H1 (cell line): ENCODE data around the gene ONECUT3. TPM values are rescaled to one million over a fixed set of nuclear protein-coding genes. Genes with fewer than 3 reads are reported as not detected.

Source experiments
- CTCF ChIA-PET: fragments of 300-600 bp; sonication (Branson Sonifier 250); formaldehyde crosslinking; loops from one replicate; lab custom pipeline; 2021; ENCODE audit not compliant: partially characterized antibody; lab: Charles Lee
- POLR2A ChIA-PET: fragments of 300-600 bp; sonication (Branson Sonifier 250); formaldehyde crosslinking; loops from one replicate; lab custom pipeline; 2021; ENCODE audit warnings: inconsistent platforms; ENCODE audit not compliant: partially characterized antibody; lab: Charles Lee
- DNase-seq, 2 experiments: peaks; one replicate each; pipeline versions ENCODE4 v3.0.0 to v3.0.0-alpha.2; 2010 to 2022; ENCODE audit warnings: low spot score in 2 of 2, low read depth in 1 of 2, mixed read lengths in 1 of 2
- FAIRE-seq: peaks from 2 replicates; lab custom pipeline; 2011; peaks lifted over from hg19 to GRCh38; lab: Jason Lieb, UNC
- H2AFZ ChIP-seq: 2 replicates; pipeline ENCODE4 v1.8.1; 2012; ENCODE audit warnings: low read length, inconsistent platforms
- H2AK5ac ChIP-seq: 2 replicates; pipeline ENCODE4 v1.6.1; 2013; ENCODE audit warnings: low read depth, low read length
- H2BK120ac ChIP-seq: replicated peaks from 2 replicates; pipeline ENCODE3; 2013; ENCODE audit warnings: low read depth, low read length, inconsistent platforms
- H2BK12ac ChIP-seq: 2 replicates; pipeline ENCODE4 v1.6.1; 2013; ENCODE audit warnings: low read depth, low read length
- H2BK15ac ChIP-seq: 2 replicates; pipeline ENCODE4 v1.6.1; 2013; ENCODE audit warnings: low read length
- H2BK20ac ChIP-seq: 2 replicates; pipeline ENCODE4 v1.6.1; 2013; ENCODE audit warnings: low read length
- H2BK5ac ChIP-seq: 2 replicates; pipeline ENCODE4 v1.6.1; 2013; ENCODE audit warnings: low read depth, low read length
- H3K14ac ChIP-seq: 2 replicates; pipeline ENCODE4 v1.6.1; 2013; ENCODE audit warnings: inconsistent platforms; ENCODE audit not compliant: insufficient read length
- H3K18ac ChIP-seq: 2 replicates; pipeline ENCODE4 v1.6.1; 2013; ENCODE audit warnings: low read length; ENCODE audit errors: extremely low read depth
- H3K23ac ChIP-seq: 2 replicates; pipeline ENCODE4 v1.6.1; 2013; ENCODE audit warnings: inconsistent platforms; ENCODE audit not compliant: insufficient read length
- H3K23me2 ChIP-seq: 2 replicates; pipeline ENCODE4 v1.6.1; 2013; ENCODE audit warnings: low read depth, low read length
- H3K27ac ChIP-seq: 2 replicates; pipeline ENCODE4 v1.6.1; 2011; ENCODE audit warnings: low read depth, low read length, inconsistent platforms
- H3K27me3 ChIP-seq, 4 experiments: replicated peaks in 1 of 4; 1 replicate in 1 of 4; 2 replicates in 3 of 4; pipeline versions ENCODE4 v1.6.1 to v1.8.1; 2011 to 2013; ENCODE audit warnings: low read length in 3 of 4, mild to moderate bottlenecking in 3 of 4, inconsistent platforms in 2 of 4, mixed read lengths in 2 of 4, moderate library complexity in 1 of 4; ENCODE audit not compliant: control insufficient read depth in 3 of 4, insufficient read depth in 3 of 4; ENCODE audit errors: extremely low read depth in 1 of 4
- H3K36me3 ChIP-seq, 4 experiments: 2 replicates each; pipeline versions ENCODE4 v1.6.1 to v1.8.1; 2011 to 2013; ENCODE audit warnings: mild to moderate bottlenecking in 4 of 4, low read length in 3 of 4, moderate library complexity in 2 of 4, control low read depth in 1 of 4, inconsistent platforms in 1 of 4; ENCODE audit not compliant: insufficient read depth in 4 of 4, control insufficient read depth in 2 of 4
- H3K4ac ChIP-seq: replicated peaks from 2 replicates; pipeline ENCODE3; 2013; ENCODE audit warnings: low read length, low read depth, mixed read lengths, inconsistent platforms; ENCODE audit not compliant: insufficient read length
- H3K4me1 ChIP-seq, 4 experiments: replicated peaks in 1 of 4; 1 replicate in 1 of 4; 2 replicates in 3 of 4; pipeline versions ENCODE4 v1.6.1 to v1.8.1; 2011 to 2013; ENCODE audit warnings: low read length in 3 of 4, inconsistent platforms in 2 of 4, mixed read lengths in 1 of 4; ENCODE audit not compliant: insufficient read depth in 4 of 4, control insufficient read depth in 3 of 4
- H3K4me2 ChIP-seq, 2 experiments: 2 replicates each; pipeline versions ENCODE4 v1.6.1 to v1.8.1; 2011 to 2013; ENCODE audit warnings: low read depth in 2 of 2, low read length in 2 of 2, control low read depth in 1 of 2, inconsistent platforms in 1 of 2, mild to moderate bottlenecking in 1 of 2; ENCODE audit not compliant: insufficient read depth in 1 of 2
- H3K4me3 ChIP-seq, 4 experiments: fragments of 200-600, 300-600 bp in 1 of 4; sonication (generic), shearing (Covaris generic), sonication (Bioruptor Twin) in 1 of 4; 2 replicates each; pipeline versions ENCODE4 v1.5.1 to v1.8.1; 2011 to 2016; ENCODE audit warnings: low read length in 4 of 4, low read depth in 3 of 4, control low read depth in 2 of 4, inconsistent platforms in 2 of 4, mild to moderate bottlenecking in 2 of 4, mixed read lengths in 1 of 4, moderate library complexity in 1 of 4; ENCODE audit not compliant: insufficient read depth in 2 of 4; ENCODE audit errors: extremely low read depth in 1 of 4
- H3K56ac ChIP-seq: replicated peaks from 2 replicates; pipeline ENCODE3; 2013; ENCODE audit warnings: low read depth, mild to moderate bottlenecking, mixed read lengths, low read length, inconsistent platforms; ENCODE audit not compliant: insufficient read length
- H3K79me1 ChIP-seq: 2 replicates; pipeline ENCODE4 v1.6.1; 2013; ENCODE audit warnings: low read depth, low read length, control low read depth
- H3K79me2 ChIP-seq, 2 experiments: 2 replicates each; pipeline versions ENCODE4 v1.6.1 to v1.8.1; 2012 to 2013; ENCODE audit warnings: low read length in 2 of 2, mild to moderate bottlenecking in 2 of 2, inconsistent platforms in 1 of 2; ENCODE audit not compliant: insufficient read depth in 2 of 2, control insufficient read depth in 1 of 2
- H3K9ac ChIP-seq, 4 experiments: replicated peaks in 1 of 4; 1 replicate in 1 of 4; 2 replicates in 3 of 4; pipeline versions ENCODE4 v1.6.1 to v1.8.1; 2011 to 2013; ENCODE audit warnings: low read depth in 3 of 4, low read length in 3 of 4, control low read depth in 2 of 4, mild to moderate bottlenecking in 2 of 4, moderate library complexity in 2 of 4, inconsistent platforms in 1 of 4; ENCODE audit errors: extremely low read depth in 1 of 4
- H3K9me3 ChIP-seq, 2 experiments: 2 replicates each; pipeline versions ENCODE4 v1.6.1 to v1.8.1; 2012 to 2013; ENCODE audit warnings: mild to moderate bottlenecking in 2 of 2, moderate library complexity in 2 of 2, control low read depth in 1 of 2, inconsistent platforms in 1 of 2, low read depth in 1 of 2, low read length in 1 of 2, mixed read lengths in 1 of 2; ENCODE audit not compliant: insufficient read depth in 2 of 2
- H4K20me1 ChIP-seq, 2 experiments: replicated peaks in 1 of 2; 2 replicates each; pipeline versions ENCODE3 to v1.8.1; 2011 to 2013; ENCODE audit warnings: inconsistent platforms in 2 of 2, low read length in 2 of 2, mild to moderate bottlenecking in 1 of 2; ENCODE audit not compliant: insufficient read depth in 2 of 2, control insufficient read depth in 1 of 2
- H4K5ac ChIP-seq: 2 replicates; pipeline ENCODE4 v1.6.1; 2013; ENCODE audit warnings: low read length, low read depth, mixed read lengths, inconsistent platforms; ENCODE audit not compliant: insufficient read length
- H4K8ac ChIP-seq: 2 replicates; pipeline ENCODE4 v1.8.0; 2013; ENCODE audit warnings: mild to moderate bottlenecking, moderate library complexity, low read length, inconsistent platforms; ENCODE audit not compliant: insufficient read depth; ENCODE audit errors: extremely low read depth
- H4K91ac ChIP-seq: replicated peaks from 2 replicates; pipeline ENCODE3; 2013; ENCODE audit warnings: low read length, mixed read lengths, inconsistent platforms; ENCODE audit not compliant: insufficient read length
- BCL11A ChIP-seq, 2 experiments: IDR thresholded peaks; one replicate each; pipeline ENCODE4 v1.6.1; 2011; ENCODE audit warnings: low read depth in 2 of 2, low read length in 2 of 2, mild to moderate bottlenecking in 2 of 2
- CEBPB ChIP-seq: IDR thresholded peaks from 2 replicates; pipeline ENCODE4 v1.6.1; 2012; ENCODE audit warnings: low read depth, low read length
- KDM1A ChIP-seq: fragments of 200-600, 300-600 bp; sonication (generic); IDR thresholded peaks from 2 replicates; pipeline ENCODE4 v1.7.1; 2016; ENCODE audit warnings: mild to moderate bottlenecking, low read length, borderline replicate concordance
- RAD21 ChIP-seq, 2 experiments: IDR thresholded peaks in 1 of 2; conservative IDR thresholded peaks in 1 of 2; 2 replicates each; pipeline ENCODE4 v1.6.1; 2011; ENCODE audit warnings: low read depth in 2 of 2, low read length in 2 of 2, improper control_type of control experiment in 1 of 2, inconsistent platforms in 1 of 2, mild to moderate bottlenecking in 1 of 2, moderate library complexity in 1 of 2
- TCF12 ChIP-seq: IDR thresholded peaks from 2 replicates; pipeline ENCODE4 v1.6.1; 2011; ENCODE audit warnings: low read depth, mild to moderate bottlenecking, low read length
- YY1 ChIP-seq: IDR thresholded peaks from 2 replicates; pipeline ENCODE4 v1.6.1; 2011; ENCODE audit warnings: low read depth, mild to moderate bottlenecking, low read length
- WGBS, 2 experiments: shearing (Covaris generic) in 1 of 2; methylation state at CpG; one replicate each; pipeline versions ENCODE4 v1.1.6 to v1.1.7; 2013 to 2015; ENCODE audit warnings: low lambda C conversion rate in 2 of 2, mixed read lengths in 2 of 2, inconsistent platforms in 1 of 2, low coverage in 1 of 2, missing lambda C conversion rate in 1 of 2; ENCODE audit not compliant: insufficient replicate concordance in 2 of 2, insufficient coverage in 1 of 2, insufficient read length in 1 of 2; ENCODE audit errors: extremely low coverage in 1 of 2, missing lambda C conversion rate in 1 of 2; 5-methylcytosine and 5-hydroxymethylcytosine counted together
- polyA plus RNA-seq, 7 experiments: library from polyadenylated mRNA; depleted of rRNA in 3 of 7; stranded (reverse) in 5 of 7; unstranded in 2 of 7; fragments of >200 nt in 5 of 7; fragments of 200-250 nt in 2 of 7; gene quantifications; 1 replicate in 5 of 7; 2 replicates in 1 of 7; 4 replicates in 1 of 7; pipeline versions ENCODE4 v1.2.1 to v1.2.3, GENCODE V29; 2011 to 2013; ENCODE audit warnings: missing spikeins in 2 of 7, mixed read lengths in 2 of 7
- total RNA-seq: library from RNA; stranded (reverse); fragmentation: NEBNext Ultra II Directional; extraction: Animal tissue kit (Norgen Biotek cat#: 25700); gene quantifications from 2 replicates; pipeline ENCODE4 v1.2.1, GENCODE V29; 2021

ONECUT3 gene
- total and polyA plus RNA-seq, 2 of the 8 experiments (the other 6 are each of a cell fraction or from before 2014, with no cell fraction given) = not detected

DNA sequence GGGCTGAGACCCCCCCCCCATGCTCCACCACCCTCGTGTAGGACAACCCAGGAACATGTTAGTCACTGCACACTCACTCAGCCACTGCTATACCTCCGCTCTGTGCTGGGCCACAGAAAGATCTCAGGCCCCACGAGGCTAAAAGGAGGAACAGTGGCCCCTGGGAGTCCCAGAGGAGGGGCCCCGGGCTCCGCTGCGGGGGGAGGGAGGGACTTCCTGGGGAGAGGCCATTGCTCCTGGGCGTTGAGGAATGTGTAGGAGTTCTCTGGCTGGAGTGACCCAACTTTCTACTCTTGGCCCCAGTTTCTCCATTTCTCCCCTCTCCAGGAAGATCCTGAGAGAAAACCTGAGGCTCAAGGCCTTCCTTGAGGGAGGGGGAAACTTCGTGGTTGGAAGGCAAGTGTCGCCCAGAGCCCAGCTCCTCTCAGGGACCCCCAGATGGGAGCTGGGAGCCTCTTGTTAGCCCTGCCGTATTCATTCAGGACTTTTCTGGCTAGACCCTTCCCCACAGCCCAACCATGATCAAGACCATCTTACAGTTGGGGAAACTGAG lies 13.6 kb downstream of the ONECUT3 start:
- peak overlapping the region; percentile 87; the same call in 1 of the 2 replicates for H2BK12ac ChIP-seq
- H4K20me1 ChIP-seq = peaks cover 3 to 21% of the 10 kb centered on the region in 2 experiments

More for the DNA sequence above, 13.6 kb downstream of the ONECUT3 start:
- Histone ChIP-seq H3K79me1 (no peaks in the 10 kb centered on the region), H3K4me3 (no peak overlapping the region), H3K27ac (no peak overlapping the region), H2BK5ac (no peak overlapping the region), H3K23me2 (peaks cover 9% of the 10 kb centered on the region; the same call in 1 of the 2 replicates), H3K27me3 (peaks cover 63 to 81% (median 75%) of the 10 kb centered on the region in 4 experiments), H2BK120ac (no peak overlapping the region), H3K36me3 (peaks cover 0 to 6% (median 0%) of the 10 kb centered on the region in 4 experiments; a peak in 1 of 8 replicates), H3K18ac (no peak overlapping the region; the same call in 1 of the 2 replicates), H2AFZ (no peak overlapping the region)
- CTCF ChIA-PET = interaction anchor here (0.7 to 4.9 kb wide), 20 partner anchors 10 to 135 kb away, joined by 3 to 97 read pairs (median 5); no protein-coding TSS in a partner anchor
- WGBS, 2 experiments = 26% methylated on average over 9 of the region's 10 CpGs; no CpG with 5 or more reads in 1 of the 2 experiments
- no peak for TF ChIP-seq YY1
- TF ChIP-seq CEBPB = no peak
- TF ChIP-seq RAD21 (IDR thresholded peaks at IDR 0.05 in 1 of 2, conservative IDR thresholded peaks at IDR 0.05 in 1 of 2; ENCODE audit: low read depth in 2 of 2, low read length in 2 of 2) = no peak
- TF ChIP-seq BCL11A (IDR thresholded peaks at IDR 0.05; ENCODE audit: low read depth in 2 of 2, low read length in 2 of 2) = no peak
- TF ChIP-seq KDM1A = no peak
- no peak for TF ChIP-seq TCF12
- TF ChIP-seq, all 59 proteins: peak for 0
- H4K5ac ChIP-seq = no peak overlapping the region
- peak in 1 of 2 experiments; percentile 50 for DNase-seq
- H3K4ac ChIP-seq = no peak overlapping the region
- H3K56ac ChIP-seq = no peak overlapping the region
- FAIRE-seq = no peak
- H2BK15ac ChIP-seq = peak overlapping the region; percentile 55; the same call in 1 of the 2 replicates
- H4K91ac ChIP-seq = no peak overlapping the region
- H3K4me1 ChIP-seq = peaks cover 0 to 20% (median 8%) of the 10 kb centered on the region in 4 experiments; a peak in 6 of 7 replicates
- POLR2A ChIA-PET = interaction anchor here (0.7 to 4.4 kb wide), 2 partner anchors 19 to 52 kb away, joined by 3 to 14 read pairs; no protein-coding TSS in a partner anchor
- H2AK5ac ChIP-seq = peak overlapping the region; percentile 20; the same call in 1 of the 2 replicates
- H2BK20ac ChIP-seq = no peak overlapping the region; the same call in 1 of the 2 replicates
- H4K8ac ChIP-seq = no peak overlapping the region; the same call in 1 of the 2 replicates
- H3K9me3 ChIP-seq = peaks cover 7 to 9% of the 10 kb centered on the region in 2 experiments; a peak in 3 of 4 replicates
- H3K79me2 ChIP-seq = no peaks in the 10 kb centered on the region
- no peak overlapping the region for H3K14ac ChIP-seq
- no peak overlapping the region for H3K23ac ChIP-seq
- H3K4me2 ChIP-seq = peak overlapping the region in 1 of 2 experiments; percentile 7; a peak in 3 of 4 replicates
- no peak overlapping the region for H3K9ac ChIP-seq
